ENCODE results near the gene RBMX2.

GRCh38 chrX:130426531-130426930 lies 24.7 kb downstream of the RBMX2 start:
- TF ChIP-seq CTCF (IDR thresholded peaks at IDR 0.05) (no peak), POLR2A (IDR thresholded peaks at IDR 0.05) (no peak)

Data from heart left ventricle (tissue), 13 donors.